HG02678 (cell line): ENCODE measurements around the gene DGCR2.

Experiments
- ATAC-seq: cut with Tn5 transposase; IDR thresholded peaks from one replicate; pipeline ENCODE4 v1.9.1; 2021; ENCODE audit warnings: mild to moderate bottlenecking, moderate library complexity; ENCODE audit not compliant: unreplicated experiment

DGCR2 gene

GRCh38 chr22:19128009-19128401 is 5.8 kb upstream of the DGCR2 start:
- ATAC-seq = no peak

GRCh38 chr22:19127329-19128008 is 5.3 kb upstream of the DGCR2 start:
- ATAC-seq = no peak

- no peak for ATAC-seq
These were observed 4.4 kb upstream of the DGCR2 start for GRCh38 chr22:19126309-19127273.

- ATAC-seq = no peak
These were observed 3.5 kb upstream of the DGCR2 start for GRCh38 chr22:19125474-19126308.

GRCh38 chr22:19125011-19125410 is 2.8 kb upstream of the DGCR2 start:
- no peak for ATAC-seq

- no peak for ATAC-seq
These were observed 2.2 kb upstream of the DGCR2 start for GRCh38 chr22:19124377-19124776.

GRCh38 chr22:19123936-19124335 is 1.7 kb upstream of the DGCR2 start:
- no peak for ATAC-seq

- ATAC-seq = no peak
These were observed 710 bp upstream of the DGCR2 start for GRCh38 chr22:19122752-19123492.

- ATAC-seq = peak; percentile 17
These were observed 525 bp downstream of the DGCR2 start for GRCh38 chr22:19121631-19122142.

- no peak for ATAC-seq
These were observed 1.2 kb downstream of the DGCR2 start for GRCh38 chr22:19120829-19121630.

- ATAC-seq = no peak
These were observed 2.3 kb downstream of the DGCR2 start for GRCh38 chr22:19119949-19120348.

- no peak for ATAC-seq
These were observed 3.8 kb downstream of the DGCR2 start for GRCh38 chr22:19118329-19118880.

- no peak for ATAC-seq
These were observed 5.1 kb downstream of the DGCR2 start for GRCh38 chr22:19117111-19117512.

GRCh38 chr22:19115628-19116027 is 6.6 kb downstream of the DGCR2 start:
- ATAC-seq = no peak

- no peak for ATAC-seq
These were observed 7.1 kb downstream of the DGCR2 start for GRCh38 chr22:19114984-19115552.

- no peak for ATAC-seq
These were observed 8.8 kb downstream of the DGCR2 start for GRCh38 chr22:19113429-19113828.

GRCh38 chr22:19111584-19111983 is 10.6 kb downstream of the DGCR2 start:
- no peak for ATAC-seq

- no peak for ATAC-seq
These were observed 11.1 kb downstream of the DGCR2 start for GRCh38 chr22:19111140-19111539.

GRCh38 chr22:19110646-19111045 is 11.6 kb downstream of the DGCR2 start:
- ATAC-seq = no peak
